Measurements from ENCODE around the gene CBLL1. TPM values are rescaled to one million over a fixed set of nuclear protein-coding genes. Genes with fewer than 3 reads are reported as not detected.
A peak's percentile ranks its signal among the peaks of the same experiment; 100 is the strongest.

Gene CBLL1
- 43.4 and 43.8 TPM in 2 replicates for total RNA-seq (2014; rRNA removed; shearing (Covaris generic))

DNA sequence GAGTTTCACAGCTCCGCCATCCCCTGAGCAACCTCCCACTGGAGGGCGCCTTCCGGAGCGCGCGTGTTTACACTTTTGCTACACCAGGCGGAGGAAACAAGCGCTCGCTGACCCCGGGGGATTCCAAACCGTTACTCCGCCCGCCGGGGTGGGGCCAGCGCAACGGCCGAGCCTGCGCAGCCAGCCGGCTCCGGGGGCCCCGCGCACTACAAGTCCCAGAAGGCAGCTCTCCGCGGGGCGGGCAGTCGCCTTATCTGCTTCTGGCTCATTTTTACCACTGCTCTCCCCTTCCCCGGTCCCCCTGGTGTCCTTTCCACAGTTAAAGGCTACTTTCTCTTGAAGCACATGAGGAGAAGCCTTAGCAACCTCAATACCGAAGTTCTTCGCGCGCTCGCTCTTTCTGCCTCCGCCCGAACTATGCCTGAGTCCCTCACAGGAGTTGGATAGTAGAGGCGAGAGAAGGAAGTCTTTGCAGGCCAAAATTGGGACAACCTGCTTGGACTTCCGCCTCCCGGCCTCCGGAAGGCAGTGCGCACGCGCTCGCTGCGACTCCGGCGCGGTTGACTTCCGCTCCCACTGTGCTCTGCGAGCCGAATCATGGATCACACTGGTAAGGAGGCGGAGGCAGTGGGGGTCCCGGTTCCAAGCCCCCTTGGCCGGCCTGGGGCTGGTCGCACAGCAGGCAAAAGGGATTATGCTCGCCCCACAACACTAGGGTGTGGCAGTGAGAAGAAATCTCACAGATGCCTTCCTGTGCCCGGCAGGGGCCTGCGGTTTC is at the start of gene CBLL1:
Gene CBLL1, plus strand, starts transcription at position 576 of the 778 bp plus-strand sequence. Its CDS starts 22 bp downstream, at position 598.
- peak; percentile 96 for DNase-seq (ENCODE audit: low read depth)

GRCh38 chr7:107694386-107694785 is 49.6 kb upstream of the CBLL1 start:
- no peak for DNase-seq (ENCODE audit: low read depth)

DNA sequence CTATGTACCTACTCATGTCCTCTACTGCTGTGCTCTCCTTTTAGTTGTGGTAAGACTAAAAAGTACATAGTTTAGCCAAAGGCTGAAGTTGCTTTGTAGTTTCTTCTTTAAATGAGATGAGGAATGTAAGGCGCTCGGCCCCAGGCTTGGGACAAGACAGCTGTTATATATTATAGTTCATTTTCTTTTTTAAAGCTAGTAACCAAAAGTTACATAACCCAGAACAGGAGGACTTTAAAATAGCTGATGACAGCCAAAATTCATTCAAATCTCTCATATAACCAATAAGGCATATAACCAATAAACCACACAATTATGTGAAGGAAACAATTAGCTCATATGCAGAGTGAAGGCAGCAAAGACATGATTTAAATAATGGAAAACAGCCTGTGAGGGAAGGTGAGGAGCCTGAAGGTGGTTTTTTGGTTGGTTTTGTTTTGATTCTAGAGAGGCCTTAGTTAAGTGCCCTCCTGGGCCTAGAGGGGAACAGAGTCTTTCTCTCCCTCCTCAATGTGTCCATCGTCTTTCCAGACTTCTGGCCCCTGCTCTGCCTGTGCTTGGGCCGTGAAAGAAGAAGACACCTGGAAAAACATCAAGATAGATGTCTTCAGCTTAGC is 47.5 kb upstream of the CBLL1 start:
- DNase-seq (ENCODE audit: low read depth): no peak

- DNase-seq (ENCODE audit: low read depth): no peak
These were observed 46.5 kb upstream of the CBLL1 start for GRCh38 chr7:107697321-107698049.

DNA sequence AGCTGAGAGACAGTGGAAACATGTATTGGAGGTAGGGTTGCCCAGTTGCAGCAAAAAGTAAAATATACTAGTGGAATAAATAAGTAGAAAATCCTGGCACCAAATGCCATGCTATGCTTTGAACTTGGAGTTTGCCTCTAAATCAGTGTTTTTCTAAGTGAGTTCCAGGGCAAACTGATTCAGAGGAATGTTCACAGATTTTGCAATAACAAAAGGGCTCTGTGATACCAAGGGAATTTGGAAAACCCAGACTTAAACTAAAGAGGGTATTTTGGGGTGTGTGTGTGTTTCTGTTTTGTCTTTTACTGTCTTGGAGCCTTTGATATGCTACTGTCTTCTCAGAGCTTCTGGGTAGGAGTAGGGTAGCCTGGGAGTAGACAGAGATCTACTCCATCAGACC is 43.4 kb upstream of the CBLL1 start:
- no peak for DNase-seq (ENCODE audit: low read depth)

GRCh38 chr7:107701191-107701590 is 42.8 kb upstream of the CBLL1 start:
- DNase-seq (ENCODE audit: low read depth): no peak

GRCh38 chr7:107703219-107703618 is 40.7 kb upstream of the CBLL1 start:
- DNase-seq (ENCODE audit: low read depth): no peak

DNA sequence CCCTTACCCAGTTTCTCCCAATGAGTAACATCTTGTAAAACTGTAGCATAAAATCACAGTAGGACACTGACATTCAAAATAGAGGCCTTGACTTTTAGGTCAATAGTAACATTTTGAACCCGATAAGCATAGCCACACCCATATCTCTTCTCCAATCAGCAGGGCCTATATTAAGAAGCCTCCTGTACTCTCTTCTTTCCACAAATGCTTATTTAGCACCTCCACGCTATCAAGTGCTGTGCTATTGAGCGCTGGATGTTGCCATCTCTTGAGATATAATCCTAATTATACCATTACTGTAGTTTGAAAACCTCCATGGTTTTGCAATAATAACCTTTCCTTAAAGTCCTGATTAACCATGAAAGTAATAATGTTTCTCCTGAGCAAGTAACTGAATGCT is 40.1 kb upstream of the CBLL1 start:
- DNase-seq (ENCODE audit: low read depth): no peak

GRCh38 chr7:107708956-107709355 is 35.0 kb upstream of the CBLL1 start:
- peak; percentile 52 for DNase-seq (ENCODE audit: low read depth)

DNA sequence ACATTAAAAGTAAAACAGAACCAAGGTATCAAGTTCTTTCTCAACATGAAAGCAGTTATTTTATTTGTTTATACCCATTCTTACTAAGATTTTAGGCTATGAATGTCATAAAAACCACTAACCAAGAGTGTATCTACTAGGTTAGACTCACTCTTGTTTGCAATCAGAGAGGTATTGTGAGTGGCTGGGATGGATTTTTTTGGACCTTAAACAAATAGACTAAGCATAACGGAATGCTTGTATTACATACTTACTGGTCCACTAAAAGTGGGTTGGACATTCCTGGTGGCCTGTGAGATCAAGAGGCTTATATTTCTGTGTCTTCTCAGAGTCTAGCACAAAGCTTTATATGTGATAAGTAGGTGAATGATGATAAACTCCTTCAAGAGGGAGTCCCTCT is 32.6 kb upstream of the CBLL1 start:
- DNase-seq (ENCODE audit: low read depth): peak; percentile 74

DNA sequence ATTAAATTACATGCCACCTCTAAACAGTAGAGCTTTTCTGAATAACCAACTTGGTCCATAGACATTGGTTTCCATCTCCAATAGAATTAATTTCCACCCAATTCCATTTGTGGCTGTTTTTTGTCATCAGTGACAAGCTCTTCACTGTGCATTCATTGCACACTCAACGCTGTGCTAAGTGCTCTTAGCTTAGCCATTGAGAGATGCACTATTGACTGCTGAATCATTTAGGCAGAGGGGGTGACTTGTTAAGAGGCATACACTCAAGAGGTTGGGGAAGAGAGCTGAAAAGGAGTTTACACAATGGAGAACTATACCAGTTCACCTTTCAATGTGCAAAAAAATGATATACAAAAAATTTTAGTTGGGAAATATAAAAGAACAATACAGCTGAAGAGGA is 31.9 kb upstream of the CBLL1 start:
- no peak for DNase-seq (ENCODE audit: low read depth)

DNA sequence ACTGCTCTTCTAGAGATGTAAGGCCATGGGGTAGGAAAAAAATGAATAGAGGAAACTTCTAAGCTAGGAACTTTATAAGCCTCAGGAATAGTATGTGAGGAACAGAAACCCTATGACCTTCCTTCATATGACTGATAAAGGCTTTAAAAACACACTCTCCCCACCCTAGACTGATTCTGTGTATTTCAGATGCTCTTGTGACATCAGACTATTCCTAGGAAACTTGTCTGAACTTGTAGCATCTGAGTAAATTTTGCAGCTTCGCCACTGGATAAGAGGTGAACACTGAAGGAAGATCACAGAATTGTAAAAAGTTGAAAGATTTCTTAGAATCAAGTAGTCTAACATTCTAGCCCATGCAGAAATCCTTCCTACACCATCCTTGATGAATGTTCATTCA is 31.0 kb upstream of the CBLL1 start:
- DNase-seq (ENCODE audit: low read depth): no peak

DNA sequence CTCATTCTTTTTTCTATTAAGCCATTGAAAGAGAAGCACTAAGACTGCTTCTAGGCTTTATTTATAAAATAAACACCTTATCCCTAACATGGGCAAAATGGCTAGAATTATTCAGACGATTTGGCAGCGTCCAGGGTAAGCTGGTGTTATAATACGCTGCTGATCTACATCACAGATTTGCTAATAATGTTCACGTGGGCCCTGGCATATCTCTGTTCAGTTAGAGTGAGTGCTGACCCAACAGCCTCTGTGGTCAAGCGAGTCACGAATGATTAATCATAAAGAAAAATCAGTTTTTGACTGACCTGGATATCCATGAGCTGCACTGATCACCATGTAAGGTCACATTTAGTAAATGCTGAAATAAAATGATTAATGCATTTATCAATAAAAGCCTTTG is 28.4 kb upstream of the CBLL1 start:
- peak; percentile 71 for DNase-seq (ENCODE audit: low read depth)

- no peak for DNase-seq (ENCODE audit: low read depth)
These were observed 25.3 kb upstream of the CBLL1 start for GRCh38 chr7:107718456-107719193.

DNA sequence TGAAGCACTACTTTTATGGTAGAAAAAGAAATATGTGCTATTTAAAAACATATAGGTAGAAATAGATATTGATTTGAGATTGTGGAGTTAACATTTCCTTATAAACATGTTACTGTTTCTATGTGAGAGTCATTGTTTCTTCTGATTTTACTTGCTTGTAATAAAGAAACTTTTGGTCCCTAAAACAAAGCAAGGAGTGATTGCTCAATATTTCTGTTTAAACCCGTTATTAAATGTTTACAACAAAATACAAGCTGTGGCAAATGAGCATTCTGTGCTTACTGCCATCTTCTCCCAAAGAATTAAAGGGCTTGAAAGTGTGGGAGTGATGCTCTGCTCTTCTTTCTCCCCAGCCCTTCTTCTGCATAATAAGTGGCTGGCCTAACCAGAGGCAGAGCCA is 22.7 kb upstream of the CBLL1 start:
- DNase-seq (ENCODE audit: low read depth): no peak

DNA sequence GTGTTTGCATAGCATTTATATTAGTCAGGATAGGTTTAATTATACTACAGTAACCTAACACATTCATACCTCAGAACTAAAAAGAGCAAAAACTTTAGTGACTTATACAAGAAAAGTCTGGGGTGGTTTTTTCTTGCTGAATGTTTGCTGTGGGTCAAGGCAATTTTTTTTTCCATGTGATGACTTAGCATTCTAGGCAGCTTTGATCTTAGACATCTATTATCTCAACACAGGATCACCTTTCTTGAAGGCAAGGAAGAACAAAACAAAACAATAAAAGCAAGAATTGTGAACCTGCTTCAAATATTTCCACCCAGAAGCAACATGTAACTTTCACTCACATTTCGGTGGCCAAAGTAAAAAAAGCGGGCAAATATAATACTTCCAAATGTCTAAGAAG is 20.7 kb upstream of the CBLL1 start:
- no peak for DNase-seq (ENCODE audit: low read depth)

DNA sequence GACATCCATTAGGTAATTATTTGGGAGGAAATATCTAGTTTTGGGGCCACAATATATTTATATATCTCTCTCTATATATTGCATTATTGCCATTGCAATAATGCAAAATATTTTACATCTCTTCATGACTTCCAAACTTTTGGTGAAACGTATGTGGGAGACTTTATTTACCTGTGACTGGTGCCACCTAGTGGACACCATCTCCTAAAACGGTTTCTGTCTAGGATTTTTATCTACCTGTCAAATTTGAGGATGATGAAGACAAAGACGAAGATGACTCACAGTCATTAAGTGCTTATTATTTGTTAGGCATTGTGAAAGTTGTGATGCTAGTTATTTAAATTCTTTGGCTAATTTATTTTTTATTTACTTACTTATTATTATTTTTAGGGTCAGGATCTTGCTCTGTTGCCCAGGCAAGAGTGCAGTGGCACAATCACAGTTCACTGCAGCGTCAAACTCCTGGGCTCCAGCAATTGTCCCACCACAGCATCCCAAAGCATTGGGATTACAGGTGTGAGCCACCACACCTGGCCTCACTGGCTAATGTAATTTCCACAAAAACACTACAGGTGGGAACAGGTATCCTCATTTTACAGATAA is 18.7 kb upstream of the CBLL1 start:
- peak; percentile 69 for DNase-seq (ENCODE audit: low read depth)

DNA sequence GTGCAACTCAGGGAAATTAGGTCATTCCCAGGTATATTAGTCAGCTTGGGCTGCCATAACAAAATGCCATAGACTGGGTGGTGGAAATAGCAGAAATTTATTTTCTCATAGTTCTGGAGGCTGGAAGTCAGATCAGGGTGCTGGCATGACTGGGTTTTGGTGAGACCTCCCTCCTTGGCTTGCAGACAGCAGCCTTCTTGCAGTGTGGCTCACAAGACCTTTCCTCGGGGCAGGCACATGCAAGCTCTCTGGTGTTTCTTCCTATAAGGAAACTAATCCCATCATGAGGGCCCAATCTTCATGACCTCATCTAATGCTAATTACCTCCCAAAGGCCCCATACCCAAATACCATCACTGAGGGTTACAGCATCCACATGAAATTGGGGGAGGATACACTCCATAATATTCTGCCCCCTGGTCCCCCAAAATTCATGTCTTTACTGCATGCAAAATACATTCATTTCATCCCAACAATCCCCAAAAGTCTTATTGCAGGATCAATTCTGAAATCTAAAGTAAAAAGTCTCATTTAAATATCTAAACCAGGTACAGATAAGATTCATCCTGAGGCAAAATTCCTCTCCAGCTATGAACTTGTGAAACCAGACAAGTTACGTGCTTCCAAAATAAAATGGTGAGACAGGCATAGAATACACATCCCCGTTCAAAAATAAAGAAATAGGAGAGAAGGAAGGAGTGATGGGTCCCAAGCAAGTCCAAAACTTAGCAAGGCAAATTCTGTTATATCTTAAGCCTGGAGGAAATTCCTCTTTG is 17.4 kb upstream of the CBLL1 start:
- peak; percentile 9 for DNase-seq (ENCODE audit: low read depth)

DNA sequence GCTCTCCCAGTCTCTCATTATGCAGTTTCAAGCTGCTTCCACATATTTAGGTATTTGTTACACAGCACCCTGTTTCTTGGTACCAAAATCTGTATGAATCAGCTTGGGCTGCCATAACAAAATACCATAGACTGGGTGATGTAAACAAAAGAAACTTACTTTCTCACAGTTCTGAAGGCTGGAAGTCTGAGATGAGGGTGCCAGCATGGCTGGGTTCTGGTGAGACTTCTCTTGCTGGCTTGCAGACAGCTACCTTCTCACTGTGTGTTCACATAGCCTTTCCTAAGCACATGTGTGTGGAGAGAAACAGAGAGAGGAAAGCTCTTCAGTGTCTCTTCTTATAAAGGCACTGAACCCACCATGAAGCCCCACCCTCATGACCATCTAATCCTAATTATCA is 15.7 kb upstream of the CBLL1 start:
- no peak for DNase-seq (ENCODE audit: low read depth)

GRCh38 chr7:107742678-107743566 is 1.0 kb upstream of the CBLL1 start:
- no peak for DNase-seq (ENCODE audit: low read depth)
